Tibial artery (tissue), 4 donors: ENCODE data around the gene FCN3.

ENCODE experiments used
- DNase-seq, 2 donors: peaks; one replicate each; pipeline ENCODE4 v3.0.0-alpha.2; 2019
- H3K27ac ChIP-seq, 2 donors: fragments of 200-600 bp; sonication (generic) in 1 of 2; 1 replicate in 1 of 2; 2 replicates in 1 of 2; pipeline ENCODE4 v1.5.1; 2018 to 2019; ENCODE audit warnings: mild to moderate bottlenecking in 1 of 2
- H3K27me3 ChIP-seq, 2 donors: fragments of 200-600 bp; sonication (generic) in 1 of 2; one replicate each; pipeline versions ENCODE4 v1.5.1 to v1.6.0; 2016 to 2019
- H3K36me3 ChIP-seq, 3 donors: fragments of 200-600 bp; sonication (generic) in 2 of 3; one replicate each; pipeline ENCODE4 v1.5.1; 2016 to 2019; ENCODE audit warnings: mild to moderate bottlenecking in 2 of 3
- H3K4me1 ChIP-seq, 4 donors: fragments of 200-600 bp; sonication (generic) in 2 of 4; 1 replicate in 3 of 4; 2 replicates in 1 of 4; pipeline ENCODE4 v1.5.1; 2016 to 2019
- H3K4me3 ChIP-seq, 2 donors: fragments of 200-600 bp; sonication (generic) in 1 of 2; 1 replicate in 1 of 2; 2 replicates in 1 of 2; pipeline ENCODE4 v1.5.1; 2018 to 2019; ENCODE audit warnings: mild to moderate bottlenecking in 2 of 2
- H3K9me3 ChIP-seq, 3 donors: fragments of 200-600 bp; sonication (generic) in 1 of 3; one replicate each; pipeline ENCODE4 v1.5.1; 2016 to 2019
- intact Hi-C: fragments of 100-400 bp; cut with DNase I; formaldehyde crosslinking; loops from one replicate; pipeline ENCODE4 v1.15.0; 2023; ENCODE audit warnings: low total_unique reads
- TF ChIP-seq, protein P1 (sequence below), 2 experiments: fragments of 200-600 bp in 1 of 2; fragments of 450-650 bp in 1 of 2; IDR thresholded peaks; one replicate each; pipeline ENCODE4 v1.5.1; 2017 to 2019; ENCODE audit warnings: antibody characterized with exemption in 2 of 2, mild to moderate bottlenecking in 1 of 2, moderate library complexity in 1 of 2

The FCN3 gene

DNA sequence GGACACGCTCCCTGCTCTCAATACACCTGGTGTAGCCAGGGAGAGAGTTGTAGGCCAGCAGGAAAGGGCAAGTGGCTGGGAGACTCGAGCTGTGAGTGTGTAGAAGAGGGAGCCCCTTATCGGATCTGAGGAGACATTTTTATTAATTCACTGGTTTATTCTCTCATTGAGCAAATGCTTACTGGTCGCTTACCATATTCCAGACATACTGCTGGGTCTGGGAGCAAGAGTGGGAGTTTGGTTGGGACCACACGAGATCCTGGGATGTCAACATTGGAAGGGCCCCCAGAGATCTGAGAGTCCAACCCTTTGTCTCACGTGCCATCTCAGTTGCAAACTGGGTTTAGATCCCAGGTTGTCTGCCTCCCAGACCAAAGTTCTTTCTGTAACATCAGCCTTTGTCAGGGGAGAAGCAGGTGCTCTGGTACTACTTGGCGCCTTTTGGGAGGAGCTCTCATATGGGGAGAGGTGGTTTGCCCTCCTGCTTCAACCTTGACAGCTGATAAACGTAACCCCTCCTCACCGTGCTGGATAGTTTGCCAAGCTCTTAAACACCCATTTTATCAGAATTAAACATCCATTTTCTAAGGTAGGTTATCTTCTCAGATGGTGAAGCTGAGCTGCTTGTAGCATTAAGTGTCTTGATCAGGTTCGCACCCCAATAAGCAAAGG, 51.9 kb downstream of the FCN3 start:
- H3K9me3 ChIP-seq, result no peaks in the 10 kb centered on the region
- intact Hi-C loops, result no loop called here
- peaks cover 0 to 46% (median 28%) of the 10 kb centered on the region in 4 donors for H3K4me1 ChIP-seq
- TF ChIP-seq, protein P1, sequence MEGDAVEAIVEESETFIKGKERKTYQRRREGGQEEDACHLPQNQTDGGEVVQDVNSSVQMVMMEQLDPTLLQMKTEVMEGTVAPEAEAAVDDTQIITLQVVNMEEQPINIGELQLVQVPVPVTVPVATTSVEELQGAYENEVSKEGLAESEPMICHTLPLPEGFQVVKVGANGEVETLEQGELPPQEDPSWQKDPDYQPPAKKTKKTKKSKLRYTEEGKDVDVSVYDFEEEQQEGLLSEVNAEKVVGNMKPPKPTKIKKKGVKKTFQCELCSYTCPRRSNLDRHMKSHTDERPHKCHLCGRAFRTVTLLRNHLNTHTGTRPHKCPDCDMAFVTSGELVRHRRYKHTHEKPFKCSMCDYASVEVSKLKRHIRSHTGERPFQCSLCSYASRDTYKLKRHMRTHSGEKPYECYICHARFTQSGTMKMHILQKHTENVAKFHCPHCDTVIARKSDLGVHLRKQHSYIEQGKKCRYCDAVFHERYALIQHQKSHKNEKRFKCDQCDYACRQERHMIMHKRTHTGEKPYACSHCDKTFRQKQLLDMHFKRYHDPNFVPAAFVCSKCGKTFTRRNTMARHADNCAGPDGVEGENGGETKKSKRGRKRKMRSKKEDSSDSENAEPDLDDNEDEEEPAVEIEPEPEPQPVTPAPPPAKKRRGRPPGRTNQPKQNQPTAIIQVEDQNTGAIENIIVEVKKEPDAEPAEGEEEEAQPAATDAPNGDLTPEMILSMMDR (IDR thresholded peaks at IDR 0.05), result no peak
- H3K4me3 ChIP-seq, result peak overlapping the region; percentile 74 to 88
- peaks cover 16 to 34% (median 18%) of the 10 kb centered on the region in 3 donors for H3K36me3 ChIP-seq
- peaks cover 0 to 19% of the 10 kb centered on the region in 2 donors for H3K27me3 ChIP-seq
- DNase-seq, result no peak
- peak overlapping the region; percentile 88 to 92 for H3K27ac ChIP-seq

DNA sequence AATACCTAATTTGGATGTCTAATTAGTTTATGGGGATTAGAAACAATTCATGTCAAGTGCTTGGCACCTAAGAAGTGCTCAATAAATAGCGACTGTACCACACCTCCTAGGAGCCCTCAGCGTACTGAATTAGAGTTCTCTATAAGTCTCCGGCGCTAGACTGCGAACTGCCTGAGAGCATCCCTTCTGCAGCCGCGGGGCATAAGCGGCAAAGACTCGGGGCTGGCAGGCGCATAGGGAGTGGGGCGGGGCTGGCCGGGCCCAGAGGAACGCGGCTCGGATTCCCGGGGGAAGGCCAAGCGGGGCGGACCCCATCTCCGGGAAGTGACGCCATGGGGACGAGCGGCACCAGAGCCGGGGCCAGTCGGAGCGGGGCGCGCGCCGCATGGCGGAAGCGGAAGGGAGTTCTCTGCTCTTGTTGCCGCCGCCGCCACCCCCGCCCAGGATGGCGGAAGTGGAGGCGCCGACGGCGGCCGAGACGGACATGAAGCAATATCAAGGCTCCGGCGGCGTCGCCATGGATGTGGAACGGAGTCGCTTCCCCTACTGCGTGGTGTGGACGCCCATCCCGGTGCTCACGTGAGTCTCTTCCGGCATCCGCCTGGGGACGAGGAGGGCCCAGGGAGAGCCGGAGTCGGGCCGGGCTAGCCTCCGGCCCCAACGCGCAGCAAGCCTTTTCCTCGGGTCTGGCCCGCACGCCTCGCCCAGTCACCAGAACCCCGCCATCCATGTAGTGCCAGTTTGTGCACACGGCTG, 52.6 kb downstream of the FCN3 start, which contains the start of gene TMEM222:
TSS of gene TMEM222 (plus strand) at position 351 of the 756 bp plus-strand sequence. CDS start at position 386, 35 bp downstream.
- TF ChIP-seq, protein P1 (IDR thresholded peaks at IDR 0.05), result peak; percentile 25 to 36
- intact Hi-C loops, result no loop called here
- peak within 1 kb of the TSS; percentile 74 to 88 for H3K4me3 ChIP-seq
- peaks cover 16 to 29% (median 18%) of the 10 kb centered on the region in 3 donors for H3K36me3 ChIP-seq
- peak within 1 kb of the TSS; percentile 88 to 92 for H3K27ac ChIP-seq
- peaks cover 0 to 42% (median 28%) of the 10 kb centered on the region in 4 donors for H3K4me1 ChIP-seq
- peak; percentile 96 to 99 for DNase-seq
- peaks cover 0 to 23% of the 10 kb centered on the region in 2 donors for H3K27me3 ChIP-seq
- no peaks in the 10 kb centered on the region for H3K9me3 ChIP-seq
